SK-N-SH (cell line): ENCODE results near the gene KLHDC8A. TPM values are rescaled to one million over a fixed set of nuclear protein-coding genes. Genes with fewer than 3 reads are reported as not detected.
"Not testable (repeated sequence)": the region's sequence is repeated elsewhere in the genome, so short reads cannot be mapped to it uniquely, and the experiment has no call there.

ENCODE experiments used
- CTCF ChIA-PET: fragments of 300-600, 350-600 bp; formaldehyde crosslinking; extraction: SDS; loops from one replicate; lab custom pipeline; 2021; lab: Yijun Ruan, JAX
- POLR2A ChIA-PET: fragments of 350-600 bp; sonication (Branson Sonifier 250); formaldehyde crosslinking; extraction: SDS; loops from one replicate; lab custom pipeline; 2020; ENCODE audit warnings: antibody characterized with exemption, inconsistent platforms; lab: Yijun Ruan, JAX
- DNase-seq: peaks from one replicate; pipeline ENCODE4 v3.0.0; 2012
- H2AFZ ChIP-seq: fragments of 200-600 bp; sonication (generic); 2 replicates; pipeline ENCODE4 v1.8.1; 2016; ENCODE audit warnings: antibody characterized with exemption, mild to moderate bottlenecking, low read depth
- H3F3A ChIP-seq: fragments of 200-600 bp; sonication (generic); replicated peaks from 2 replicates; pipeline ENCODE3; 2016; ENCODE audit warnings: antibody characterized with exemption, mild to moderate bottlenecking; ENCODE audit not compliant: insufficient read depth
- H3K27ac ChIP-seq, 2 experiments: fragments of 200-500 bp in 1 of 2; fragments of 200-600 bp in 1 of 2; sonication (Bioruptor generic) in 1 of 2; sonication (generic), shearing (Covaris generic) in 1 of 2; 2 replicates each; pipeline versions ENCODE4 v1.5.1 to v1.6.1; 2014 to 2016; ENCODE audit warnings: low read depth in 2 of 2, inconsistent platforms in 1 of 2, low read length in 1 of 2, mild to moderate bottlenecking in 1 of 2, mixed read lengths in 1 of 2
- H3K27me3 ChIP-seq: fragments of 200-600 bp; sonication (generic), shearing (Covaris generic); 2 replicates; pipeline ENCODE4 v1.6.1; 2016; ENCODE audit warnings: mixed run types; ENCODE audit not compliant: insufficient read depth
- H3K36me3 ChIP-seq, 2 experiments: fragments of 200-500 bp in 1 of 2; fragments of 200-600 bp in 1 of 2; sonication (Bioruptor generic) in 1 of 2; sonication (generic) in 1 of 2; replicated peaks in 1 of 2; 2 replicates each; pipeline versions ENCODE3 to v1.5.1; 2014 to 2016; ENCODE audit warnings: low read length in 1 of 2, mild to moderate bottlenecking in 1 of 2; ENCODE audit not compliant: insufficient read depth in 2 of 2, control insufficient read depth in 1 of 2
- H3K4me1 ChIP-seq, 2 experiments: fragments of 200-500 bp in 1 of 2; fragments of 200-600 bp in 1 of 2; sonication (Bioruptor generic) in 1 of 2; sonication (generic), shearing (Covaris generic) in 1 of 2; 2 replicates each; pipeline versions ENCODE4 v1.5.1 to v1.6.1; 2014 to 2016; ENCODE audit warnings: low read depth in 1 of 2, low read length in 1 of 2, mixed run types in 1 of 2; ENCODE audit not compliant: insufficient read depth in 2 of 2, control insufficient read depth in 1 of 2
- H3K4me2 ChIP-seq: fragments of 200-600 bp; sonication (generic), shearing (Covaris generic); 2 replicates; pipeline ENCODE4 v1.6.1; 2017; ENCODE audit warnings: mixed run types
- H3K4me3 ChIP-seq, 2 experiments: fragments of 200-500 bp in 1 of 2; fragments of 200-600 bp in 1 of 2; sonication (Bioruptor generic) in 1 of 2; sonication (generic), shearing (Covaris generic) in 1 of 2; 2 replicates each; pipeline versions ENCODE4 v1.5.1 to v1.8.1; 2014 to 2016; ENCODE audit warnings: low read depth in 2 of 2, inconsistent platforms in 1 of 2, low read length in 1 of 2, mild to moderate bottlenecking in 1 of 2, mixed read lengths in 1 of 2, moderate library complexity in 1 of 2
- H3K79me2 ChIP-seq: fragments of 200-600 bp; sonication (generic); 2 replicates; pipeline ENCODE4 v1.8.1; 2017; ENCODE audit warnings: mild to moderate bottlenecking; ENCODE audit not compliant: insufficient read depth
- H3K9ac ChIP-seq: fragments of 200-600 bp; sonication (generic); 2 replicates; pipeline ENCODE4 v1.6.1; 2017; ENCODE audit warnings: mixed run types
- H3K9me2 ChIP-seq: fragments of 200-600 bp; sonication (generic); 2 replicates; pipeline ENCODE4 v1.6.1; 2017; ENCODE audit warnings: mixed run types
- H3K9me3 ChIP-seq: fragments of 200-600 bp; sonication (generic); 2 replicates; pipeline ENCODE4 v1.6.1; 2017; ENCODE audit warnings: mixed run types, mild to moderate bottlenecking, moderate library complexity
- H4K20me1 ChIP-seq: fragments of 200-600 bp; sonication (generic); 2 replicates; pipeline ENCODE4 v1.6.1; 2017; ENCODE audit warnings: mild to moderate bottlenecking, mixed run types; ENCODE audit not compliant: insufficient read depth
- CTCF ChIP-seq: fragments of 200-600 bp; sonication (generic); IDR thresholded peaks from 2 replicates; pipeline ENCODE4 v1.6.1; 2017; ENCODE audit warnings: antibody characterized with exemption, mild to moderate bottlenecking, moderate library complexity
- ELF1 ChIP-seq: IDR thresholded peaks from 2 replicates; pipeline ENCODE4 v1.4.0; 2012
- FOXJ3 ChIP-seq: sonication (generic); formaldehyde crosslinking; IDR thresholded peaks from 2 replicates; pipeline ENCODE4 v1.5.1; 2020; ENCODE audit warnings: mild to moderate bottlenecking, missing genetic modification reagents
- FOXM1 ChIP-seq: IDR thresholded peaks from 2 replicates; pipeline ENCODE4 v1.4.0; 2012; ENCODE audit warnings: low read depth, mild to moderate bottlenecking
- GATA2 ChIP-seq: sonication (generic); formaldehyde crosslinking; IDR thresholded peaks from 2 replicates; pipeline ENCODE4 v1.5.0; 2020; ENCODE audit warnings: mild to moderate bottlenecking, missing genetic modification reagents
- JUND ChIP-seq: IDR thresholded peaks from 2 replicates; pipeline ENCODE4 v1.4.0; 2012
- MEF2A ChIP-seq: IDR thresholded peaks from 2 replicates; pipeline ENCODE4 v1.4.0; 2012; ENCODE audit warnings: low read depth, borderline replicate concordance
- MXI1 ChIP-seq: IDR thresholded peaks from 2 replicates; pipeline ENCODE4 v1.6.1; 2012; ENCODE audit warnings: mild to moderate bottlenecking, low read depth, low read length, improper control_type of control experiment
- NRF1 ChIP-seq: IDR thresholded peaks from 2 replicates; pipeline ENCODE4 v1.6.1; 2012; ENCODE audit warnings: low read depth, mild to moderate bottlenecking, low read length
- POLR2AphosphoS5 ChIP-seq: IDR thresholded peaks from 2 replicates; pipeline ENCODE4 v1.6.1; 2012; ENCODE audit warnings: low read depth, low read length
- RCOR1 ChIP-seq: fragments of 150-350 bp; IDR thresholded peaks from 2 replicates; pipeline ENCODE4 v1.6.1; 2017; ENCODE audit warnings: antibody characterized with exemption, low read length
- RFX5 ChIP-seq: IDR thresholded peaks from 2 replicates; pipeline ENCODE4 v1.6.1; 2012; ENCODE audit warnings: mild to moderate bottlenecking, improper control_type of control experiment, low read length
- RXRA ChIP-seq: IDR thresholded peaks from 2 replicates; pipeline ENCODE4 v1.4.0; 2012; ENCODE audit warnings: low read depth, mild to moderate bottlenecking, borderline replicate concordance
- SIN3A ChIP-seq: IDR thresholded peaks from 2 replicates; pipeline ENCODE4 v1.6.1; 2012; ENCODE audit warnings: low read depth, mild to moderate bottlenecking, low read length, moderate library complexity, borderline replicate concordance
- SMC3 ChIP-seq: IDR thresholded peaks from 2 replicates; pipeline ENCODE4 v1.6.1; 2012; ENCODE audit warnings: low read depth, low read length, improper control_type of control experiment
- USF2 ChIP-seq: fragments of 150-350 bp; IDR thresholded peaks from 2 replicates; pipeline ENCODE4 v1.6.1; 2017; ENCODE audit warnings: antibody characterized with exemption, low read length, low read depth, borderline replicate concordance
- YY1 ChIP-seq: IDR thresholded peaks from 2 replicates; pipeline ENCODE4 v1.4.0; 2012; ENCODE audit warnings: low read depth, mild to moderate bottlenecking
- WGBS: methylation state at CpG from one replicate; pipeline ENCODE4 v1.1.6; 2017; ENCODE audit warnings: low lambda C conversion rate; 5-methylcytosine and 5-hydroxymethylcytosine counted together
- polyA plus RNA-seq, 3 experiments: library from polyadenylated mRNA; depleted of rRNA; stranded (reverse); fragments of >200 nt; gene quantifications; 2 replicates each; pipeline ENCODE4 v1.2.3, GENCODE V29; 2012
- TF ChIP-seq, protein P1 (sequence below): IDR thresholded peaks from 2 replicates; pipeline ENCODE4 v1.4.0; 2012; ENCODE audit warnings: low read depth, borderline replicate concordance
- TF ChIP-seq, protein P2 (sequence below): IDR thresholded peaks from 2 replicates; pipeline ENCODE4 v1.4.0; 2012; ENCODE audit warnings: low read depth
- TF ChIP-seq, protein P3 (sequence below): fragments of 150-350 bp; IDR thresholded peaks from 2 replicates; pipeline ENCODE4 v1.6.1; 2016; ENCODE audit warnings: mild to moderate bottlenecking, low read depth, low read length

The KLHDC8A gene
- polyA plus RNA-seq, 1 of the 3 experiments (the other 2 are of a cell fraction), result 0.02 TPM

GRCh38 chr1:205298191-205298994 lies 58.3 kb downstream of the KLHDC8A start (continued):
- TF ChIP-seq, protein P1, sequence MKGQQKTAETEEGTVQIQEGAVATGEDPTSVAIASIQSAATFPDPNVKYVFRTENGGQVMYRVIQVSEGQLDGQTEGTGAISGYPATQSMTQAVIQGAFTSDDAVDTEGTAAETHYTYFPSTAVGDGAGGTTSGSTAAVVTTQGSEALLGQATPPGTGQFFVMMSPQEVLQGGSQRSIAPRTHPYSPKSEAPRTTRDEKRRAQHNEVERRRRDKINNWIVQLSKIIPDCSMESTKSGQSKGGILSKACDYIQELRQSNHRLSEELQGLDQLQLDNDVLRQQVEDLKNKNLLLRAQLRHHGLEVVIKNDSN, result no peak
- TF ChIP-seq RCOR1 (no peak), CTCF (no peak), SIN3A (peak; percentile 67; the same call in 1 of the 2 replicates), YY1 (no peak), FOXJ3 (CRISPR knock-in tag) (no peak), RFX5 (no peak), ELF1 (peak; percentile 70), GATA2 (CRISPR knock-in tag) (no peak), MEF2A (peak; percentile 47; the same call in 1 of the 2 replicates), SMC3 (no peak), POLR2AphosphoS5 (peak; percentile 49; the same call in 1 of the 2 replicates), NRF1 (no peak), RXRA (peak; percentile 67; the same call in 1 of the 2 replicates), MXI1 (no peak), USF2 (no peak), JUND (peak; percentile 96), FOXM1 (no peak)
- TF ChIP-seq, protein P2, sequence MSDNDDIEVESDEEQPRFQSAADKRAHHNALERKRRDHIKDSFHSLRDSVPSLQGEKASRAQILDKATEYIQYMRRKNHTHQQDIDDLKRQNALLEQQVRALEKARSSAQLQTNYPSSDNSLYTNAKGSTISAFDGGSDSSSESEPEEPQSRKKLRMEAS, result peak; percentile 76
- TF ChIP-seq, protein P3, sequence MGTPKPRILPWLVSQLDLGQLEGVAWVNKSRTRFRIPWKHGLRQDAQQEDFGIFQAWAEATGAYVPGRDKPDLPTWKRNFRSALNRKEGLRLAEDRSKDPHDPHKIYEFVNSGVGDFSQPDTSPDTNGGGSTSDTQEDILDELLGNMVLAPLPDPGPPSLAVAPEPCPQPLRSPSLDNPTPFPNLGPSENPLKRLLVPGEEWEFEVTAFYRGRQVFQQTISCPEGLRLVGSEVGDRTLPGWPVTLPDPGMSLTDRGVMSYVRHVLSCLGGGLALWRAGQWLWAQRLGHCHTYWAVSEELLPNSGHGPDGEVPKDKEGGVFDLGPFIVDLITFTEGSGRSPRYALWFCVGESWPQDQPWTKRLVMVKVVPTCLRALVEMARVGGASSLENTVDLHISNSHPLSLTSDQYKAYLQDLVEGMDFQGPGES, result no peak
- TF ChIP-seq, all 33 proteins: peak for 15

DNA sequence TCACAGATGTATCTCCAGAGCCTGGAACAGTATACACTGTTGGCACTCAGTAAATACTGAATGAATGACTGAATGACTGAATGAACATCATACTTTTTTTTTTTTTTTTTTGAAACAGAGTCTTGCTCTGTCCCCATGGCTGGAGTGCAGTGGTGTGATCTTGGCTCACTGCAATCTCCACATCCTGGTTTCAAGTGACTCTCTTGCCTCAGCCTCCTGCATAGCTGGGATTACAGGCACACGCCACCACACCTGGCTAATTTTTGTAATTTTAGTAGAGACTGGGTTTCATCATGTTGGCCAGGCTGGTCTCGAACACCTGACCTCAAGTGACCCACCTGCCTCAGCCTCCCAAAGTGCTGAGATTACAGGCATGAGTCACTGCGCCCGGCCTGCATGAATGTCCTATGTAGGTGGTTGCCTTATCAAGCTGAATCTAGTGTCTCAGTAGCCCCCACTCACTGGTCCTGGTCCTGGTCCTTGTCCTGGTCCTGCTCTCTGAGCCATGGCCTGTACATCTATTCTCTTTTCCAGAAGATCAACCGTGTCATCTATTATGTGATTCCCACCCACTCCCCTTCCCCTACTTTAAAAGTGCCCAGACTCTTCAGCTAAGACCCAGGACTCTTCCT lies 59.1 kb downstream of the KLHDC8A start:
- H2AFZ ChIP-seq, H3K9me2 ChIP-seq, POLR2A ChIA-PET, H3K27me3 ChIP-seq, H4K20me1 ChIP-seq, H3K9me3 ChIP-seq, H3K79me2 ChIP-seq, H3K4me3 ChIP-seq, DNase-seq, H3K36me3 ChIP-seq: not testable (repeated sequence)
- H3K9ac ChIP-seq, result peak overlapping the region; percentile 68
- H3K4me1 ChIP-seq, result peaks cover 4 to 63% of the 10 kb centered on the region in 2 experiments; a peak in 3 of 4 replicates
- peak overlapping the region; percentile 54 to 97; a peak in 3 of 4 replicates for H3K27ac ChIP-seq
- CTCF ChIA-PET, result interaction anchor here (1.3 to 46.8 kb wide), 4 partner anchors 26 to 37 kb away, joined by 4 to 1368 read pairs (median 5); no protein-coding TSS in a partner anchor
- 84% methylated on average over 5 of the region's 5 CpGs for WGBS
- peaks cover 55% of the 10 kb centered on the region for H3F3A ChIP-seq
- H3K4me2 ChIP-seq, result peak overlapping the region; percentile 57
